GM12878 (cell line): ENCODE measurements around the gene BIRC7. TPM values are rescaled to one million over a fixed set of nuclear protein-coding genes. Genes with fewer than 3 reads are reported as not detected.

Source experiments
- ATAC-seq: fragments of 200-7000 bp; cut with Tn5 transposase; 3 replicates; pipeline ENCODE4 v1.9.1; 2020; ENCODE audit warnings: mild to moderate bottlenecking, moderate library complexity
- BruUV-seq: library from RNA; stranded (reverse); fragments of 400-500 nt; replicated peaks from 2 replicates; lab custom pipeline; 2021; lab: Mats Ljungman, UMichigan
- CTCF ChIA-PET: fragments of 300-600 bp; sonication (Branson Sonifier 250); formaldehyde crosslinking; extraction: SDS; loops from one replicate; lab custom pipeline; 2021; ENCODE audit warnings: inconsistent platforms; lab: Yijun Ruan, JAX
- POLR2A ChIA-PET: fragments of 350-600 bp; formaldehyde crosslinking; extraction: SDS; loops from one replicate; lab custom pipeline; 2021; ENCODE audit warnings: inconsistent platforms; lab: Charles Lee
- RAD21 ChIA-PET: fragments of 300-600 bp; sonication (Branson Sonifier 250); formaldehyde crosslinking; loops from one replicate; lab custom pipeline; 2023; ENCODE audit warnings: antibody characterized with exemption; ENCODE audit not compliant: unreplicated experiment; lab: Charles Lee
- SMC1A ChIA-PET: fragments of 300-600 bp; sonication (Branson Sonifier 250); formaldehyde crosslinking; loops from one replicate; lab custom pipeline; 2023; ENCODE audit not compliant: unreplicated experiment, uncharacterized antibody; lab: Charles Lee
- DNase-seq: peaks from one replicate; pipeline ENCODE4 v3.0.0-alpha.2; 2011; ENCODE audit warnings: low read depth, low spot score
- FAIRE-seq: peaks from 3 replicates; lab custom pipeline; 2011; peaks lifted over from hg19 to GRCh38; lab: Jason Lieb, UNC
- H2AFZ ChIP-seq: 2 replicates; pipeline ENCODE4 v1.6.0; 2011; ENCODE audit warnings: low read depth, low read length, control low read depth; ENCODE audit not compliant: control insufficient read depth
- H3K27ac ChIP-seq: 2 replicates; pipeline ENCODE4 v1.5.1; 2011; ENCODE audit warnings: control low read depth; ENCODE audit not compliant: control insufficient read depth, insufficient read depth
- H3K27me3 ChIP-seq, 2 experiments: replicated peaks in 1 of 2; 2 replicates each; pipeline versions ENCODE4 v1.6.0 to v1.6.1; 2011; ENCODE audit warnings: low read length in 1 of 2; ENCODE audit not compliant: control insufficient read depth in 2 of 2, insufficient read depth in 2 of 2
- H3K36me3 ChIP-seq, 2 experiments: 2 replicates each; pipeline ENCODE4 v1.5.1; 2011; ENCODE audit warnings: low read length in 1 of 2; ENCODE audit not compliant: control insufficient read depth in 2 of 2, insufficient read depth in 2 of 2
- H3K4me1 ChIP-seq: 2 replicates; pipeline ENCODE4 v1.6.1; 2011; ENCODE audit warnings: mild to moderate bottlenecking, low read length, moderate library complexity, mixed read lengths; ENCODE audit not compliant: control insufficient read depth, insufficient read depth
- H3K4me2 ChIP-seq: 2 replicates; pipeline ENCODE4 v1.6.0; 2011; ENCODE audit warnings: control low read depth; ENCODE audit not compliant: control insufficient read depth, insufficient read depth
- H3K4me3 ChIP-seq: fragments of 200-600 bp; sonication (generic); 2 replicates; pipeline ENCODE4 v1.5.1; 2016
- H3K79me2 ChIP-seq: 2 replicates; pipeline ENCODE4 v1.6.0; 2011; ENCODE audit warnings: low read length; ENCODE audit not compliant: control insufficient read depth, insufficient read depth
- H3K9ac ChIP-seq: 2 replicates; pipeline ENCODE4 v1.8.0; 2011; ENCODE audit warnings: low read length, control low read depth, mixed read lengths; ENCODE audit not compliant: control insufficient read depth, insufficient read depth
- H3K9me3 ChIP-seq: replicated peaks from 3 replicates; pipeline ENCODE4 v1.5.1; 2011; ENCODE audit warnings: mild to moderate bottlenecking, low read length; ENCODE audit not compliant: control insufficient read depth, insufficient read depth
- H4K20me1 ChIP-seq: 2 replicates; pipeline ENCODE4 v1.6.0; 2011; ENCODE audit not compliant: control insufficient read depth, insufficient read depth
- BHLHE40 ChIP-seq, 2 experiments: fragments of 450-650 bp in 1 of 2; IDR thresholded peaks; 2 replicates each; pipeline ENCODE4 v1.6.1; 2011 to 2017; ENCODE audit warnings: low read depth in 2 of 2, borderline replicate concordance in 1 of 2, improper control_type of control experiment in 1 of 2, low read length in 1 of 2, mild to moderate bottlenecking in 1 of 2
- ELK1 ChIP-seq: IDR thresholded peaks from 2 replicates; pipeline ENCODE4 v1.6.1; 2012; ENCODE audit warnings: low read depth, low read length, improper control_type of control experiment
- KLF5 ChIP-seq: fragments of 450-650 bp; IDR thresholded peaks from 2 replicates; pipeline ENCODE4 v1.6.1; 2014; ENCODE audit warnings: mild to moderate bottlenecking; ENCODE audit not compliant: partially characterized antibody
- PAX8 ChIP-seq: fragments of 450-650 bp; IDR thresholded peaks from 2 replicates; pipeline ENCODE4 v1.6.1; 2017; ENCODE audit warnings: mild to moderate bottlenecking, moderate library complexity
- RBBP5 ChIP-seq: fragments of 200-600 bp; sonication (generic); conservative IDR thresholded peaks from 2 replicates; pipeline ENCODE4 v1.6.1; 2016
- REST ChIP-seq: IDR thresholded peaks from 2 replicates; pipeline ENCODE4 v1.6.1; 2012; ENCODE audit warnings: mild to moderate bottlenecking, low read depth, low read length
- SMARCA5 ChIP-seq: fragments of 450-650 bp; IDR thresholded peaks from 2 replicates; pipeline ENCODE4 v1.6.1; 2017; ENCODE audit warnings: mild to moderate bottlenecking
- TCF12 ChIP-seq: IDR thresholded peaks from 2 replicates; pipeline ENCODE4 v1.6.1; 2011; ENCODE audit warnings: low read depth, mild to moderate bottlenecking, low read length
- TCF7 ChIP-seq: IDR thresholded peaks from 2 replicates; pipeline ENCODE4 v1.6.1; 2014; ENCODE audit warnings: antibody characterized with exemption, borderline replicate concordance
- YY1 ChIP-seq: IDR thresholded peaks from 2 replicates; pipeline ENCODE4 v1.6.1; 2011; ENCODE audit warnings: low read depth, mild to moderate bottlenecking, low read length
- ZBTB4 ChIP-seq: fragments of 450-650 bp; formaldehyde crosslinking; IDR thresholded peaks from 2 replicates; pipeline ENCODE4 v1.4.0; 2022; ENCODE audit warnings: mild to moderate bottlenecking, moderate library complexity
- ZBTB40 ChIP-seq: fragments of 450-650 bp; IDR thresholded peaks from 2 replicates; pipeline ENCODE4 v1.6.1; 2016; ENCODE audit warnings: mild to moderate bottlenecking, moderate library complexity, borderline replicate concordance
- WGBS: methylation state at CpG from one replicate; pipeline ENCODE4 v1.1.6; 2016; ENCODE audit warnings: low lambda C conversion rate; ENCODE audit not compliant: insufficient replicate concordance, insufficient coverage; ENCODE audit errors: missing lambda C conversion rate; 5-methylcytosine and 5-hydroxymethylcytosine counted together
- in situ Hi-C: fragments of 300-500 bp; cut with MboI; formaldehyde crosslinking; loops from 9 replicates; pipeline ENCODE4 v1.14.3; 2018; ENCODE audit warnings: mixed read lengths
- intact Hi-C: fragments of 100-400 bp; cut with micrococcal nuclease; formaldehyde crosslinking; loops from one replicate; pipeline ENCODE4 v1.14.2; 2022; ENCODE audit not compliant: unreplicated experiment
- polyA plus RNA-seq, 11 experiments: library from polyadenylated mRNA; depleted of rRNA in 4 of 11; unstranded in 6 of 11; stranded (reverse) in 5 of 11; fragments of >200 nt; fragmentation: Nextera tagmentation in 4 of 11; fragmentation: Illumina TruSeq in 1 of 11; extraction: Ambion mirVana in 4 of 11; extraction: Trizol in 1 of 11; gene quantifications; 1 replicate in 1 of 11; 2 replicates in 10 of 11; pipeline versions ENCODE4 v1.2.1 to v1.2.3, GENCODE V29; 2011 to 2016; ENCODE audit warnings: inconsistent platforms in 2 of 11, missing spikeins in 2 of 11, low read depth in 1 of 11
- total RNA-seq, 4 experiments: library from RNA; depleted of rRNA in 3 of 4; stranded (reverse); fragments of >200 nt in 3 of 4; fragmentation: Illumina TruSeq in 1 of 4; extraction: Trizol in 1 of 4; gene quantifications; 2 replicates each; pipeline versions ENCODE4 v1.2.1 to v1.2.3, GENCODE V29; 2013 to 2021

BIRC7 gene
- total and polyA plus RNA-seq, 10 of the 15 experiments (the other 5 are each of a cell fraction or from before 2014, with no cell fraction given): 0.31 TPM; not detected in 9

GRCh38 chr20:63206878-63207277 is 28.8 kb upstream of the BIRC7 start:
- Histone ChIP-seq H3K27ac (no peak overlapping the region), H3K79me2 (peaks cover 17% of the 10 kb centered on the region), H3K4me1 (no peaks in the 10 kb centered on the region), H3K27me3 (no peaks in the 10 kb centered on the region), H3K36me3 (peaks cover 31 to 38% of the 10 kb centered on the region in 2 experiments), H3K9ac (no peak overlapping the region), H4K20me1 (peaks cover 9% of the 10 kb centered on the region; the same call in 1 of the 2 replicates), H3K9me3 (no peaks in the 10 kb centered on the region), H2AFZ (no peak overlapping the region), H3K4me3 (no peak overlapping the region), H3K4me2 (no peak overlapping the region)
- FAIRE-seq (no peak), ATAC-seq (no peak), DNase-seq (no peak)
- CTCF ChIA-PET: interaction anchor here (0.9 kb wide), 1 partner anchor 17 kb away, joined by 3 read pairs; no protein-coding TSS in a partner anchor
- POLR2A ChIA-PET: no interaction called here
- intact Hi-C loops (no loop called here), in situ Hi-C loops (no loop called here)
- no TSS peak for BruUV-seq
- SMC1A ChIA-PET: no interaction called here
- RAD21 ChIA-PET: no interaction called here
- TF ChIP-seq YY1: no peak
- no peak for TF ChIP-seq KLF5
- no peak for TF ChIP-seq ELK1
- no peak for TF ChIP-seq BHLHE40 (IDR thresholded peaks at IDR 0.05; ENCODE audit: borderline replicate concordance in 1 of 2, low read depth in 2 of 2, low read length in 1 of 2)
- TF ChIP-seq TCF7: no peak
- no peak for TF ChIP-seq TCF12
- TF ChIP-seq SMARCA5: no peak
- no peak for TF ChIP-seq ZBTB4 (CRISPR knock-in tag)
- no peak for TF ChIP-seq PAX8
- TF ChIP-seq RBBP5: no peak
- no peak for TF ChIP-seq ZBTB40
- no peak for TF ChIP-seq REST
- WGBS: 99% methylated on average over 11 of the region's 11 CpGs
